ENCODE data around the gene TMTC2. TPM values are rescaled to one million over a fixed set of nuclear protein-coding genes. Genes with fewer than 3 reads are reported as not detected.

TMTC2 gene
- total and polyA plus RNA-seq, 10 of the 15 experiments (the other 5 are each of a cell fraction or from before 2014, with no cell fraction given): 0.14 to 9.7 (median 1.2) TPM

DNA sequence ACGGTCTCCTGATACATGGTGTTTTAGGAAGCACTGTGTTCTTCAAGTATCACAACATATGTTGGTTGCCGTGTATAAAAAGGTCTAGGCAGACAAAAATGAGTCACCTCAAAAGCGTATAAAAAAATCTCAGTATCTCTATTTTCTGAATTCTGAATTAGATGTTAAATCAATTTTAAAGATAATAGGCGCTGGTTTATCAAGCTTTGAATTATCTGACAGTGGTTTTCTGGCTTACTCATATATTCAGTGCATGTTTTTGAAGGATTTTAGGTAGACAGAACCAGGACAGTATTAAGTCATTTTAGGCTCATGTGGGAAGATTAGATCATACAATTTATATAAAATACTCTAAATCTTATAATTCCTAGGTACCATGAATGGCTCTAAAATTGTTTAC lies 110.8 kb downstream of the TMTC2 start (continued):
- TF ChIP-seq EZH2 (IDR thresholded peaks at IDR 0.05; ENCODE audit: borderline replicate concordance, control insufficient read depth, low read depth, low read length) (no peak), TAF1 (IDR thresholded peaks at IDR 0.05; ENCODE audit: borderline replicate concordance, low read depth, low read length) (no peak), TCF12 (IDR thresholded peaks at IDR 0.05; ENCODE audit: low read depth, low read length) (no peak), NRF1 (conservative IDR thresholded peaks at IDR 0.05; ENCODE audit: low read depth, low read length) (no peak), SMC3 (IDR thresholded peaks at IDR 0.05; ENCODE audit: borderline replicate concordance, low read length) (no peak), ZNF592 (IDR thresholded peaks at IDR 0.05) (no peak), CBX3 (IDR thresholded peaks at IDR 0.05; ENCODE audit: borderline replicate concordance, low read depth) (no peak), ZNF622 (IDR thresholded peaks at IDR 0.05) (no peak)
- TF ChIP-seq, protein P1, sequence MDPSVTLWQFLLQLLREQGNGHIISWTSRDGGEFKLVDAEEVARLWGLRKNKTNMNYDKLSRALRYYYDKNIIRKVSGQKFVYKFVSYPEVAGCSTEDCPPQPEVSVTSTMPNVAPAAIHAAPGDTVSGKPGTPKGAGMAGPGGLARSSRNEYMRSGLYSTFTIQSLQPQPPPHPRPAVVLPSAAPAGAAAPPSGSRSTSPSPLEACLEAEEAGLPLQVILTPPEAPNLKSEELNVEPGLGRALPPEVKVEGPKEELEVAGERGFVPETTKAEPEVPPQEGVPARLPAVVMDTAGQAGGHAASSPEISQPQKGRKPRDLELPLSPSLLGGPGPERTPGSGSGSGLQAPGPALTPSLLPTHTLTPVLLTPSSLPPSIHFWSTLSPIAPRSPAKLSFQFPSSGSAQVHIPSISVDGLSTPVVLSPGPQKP (IDR thresholded peaks at IDR 0.05; ENCODE audit: low read depth, low read length): no peak
- TF ChIP-seq, protein P2, sequence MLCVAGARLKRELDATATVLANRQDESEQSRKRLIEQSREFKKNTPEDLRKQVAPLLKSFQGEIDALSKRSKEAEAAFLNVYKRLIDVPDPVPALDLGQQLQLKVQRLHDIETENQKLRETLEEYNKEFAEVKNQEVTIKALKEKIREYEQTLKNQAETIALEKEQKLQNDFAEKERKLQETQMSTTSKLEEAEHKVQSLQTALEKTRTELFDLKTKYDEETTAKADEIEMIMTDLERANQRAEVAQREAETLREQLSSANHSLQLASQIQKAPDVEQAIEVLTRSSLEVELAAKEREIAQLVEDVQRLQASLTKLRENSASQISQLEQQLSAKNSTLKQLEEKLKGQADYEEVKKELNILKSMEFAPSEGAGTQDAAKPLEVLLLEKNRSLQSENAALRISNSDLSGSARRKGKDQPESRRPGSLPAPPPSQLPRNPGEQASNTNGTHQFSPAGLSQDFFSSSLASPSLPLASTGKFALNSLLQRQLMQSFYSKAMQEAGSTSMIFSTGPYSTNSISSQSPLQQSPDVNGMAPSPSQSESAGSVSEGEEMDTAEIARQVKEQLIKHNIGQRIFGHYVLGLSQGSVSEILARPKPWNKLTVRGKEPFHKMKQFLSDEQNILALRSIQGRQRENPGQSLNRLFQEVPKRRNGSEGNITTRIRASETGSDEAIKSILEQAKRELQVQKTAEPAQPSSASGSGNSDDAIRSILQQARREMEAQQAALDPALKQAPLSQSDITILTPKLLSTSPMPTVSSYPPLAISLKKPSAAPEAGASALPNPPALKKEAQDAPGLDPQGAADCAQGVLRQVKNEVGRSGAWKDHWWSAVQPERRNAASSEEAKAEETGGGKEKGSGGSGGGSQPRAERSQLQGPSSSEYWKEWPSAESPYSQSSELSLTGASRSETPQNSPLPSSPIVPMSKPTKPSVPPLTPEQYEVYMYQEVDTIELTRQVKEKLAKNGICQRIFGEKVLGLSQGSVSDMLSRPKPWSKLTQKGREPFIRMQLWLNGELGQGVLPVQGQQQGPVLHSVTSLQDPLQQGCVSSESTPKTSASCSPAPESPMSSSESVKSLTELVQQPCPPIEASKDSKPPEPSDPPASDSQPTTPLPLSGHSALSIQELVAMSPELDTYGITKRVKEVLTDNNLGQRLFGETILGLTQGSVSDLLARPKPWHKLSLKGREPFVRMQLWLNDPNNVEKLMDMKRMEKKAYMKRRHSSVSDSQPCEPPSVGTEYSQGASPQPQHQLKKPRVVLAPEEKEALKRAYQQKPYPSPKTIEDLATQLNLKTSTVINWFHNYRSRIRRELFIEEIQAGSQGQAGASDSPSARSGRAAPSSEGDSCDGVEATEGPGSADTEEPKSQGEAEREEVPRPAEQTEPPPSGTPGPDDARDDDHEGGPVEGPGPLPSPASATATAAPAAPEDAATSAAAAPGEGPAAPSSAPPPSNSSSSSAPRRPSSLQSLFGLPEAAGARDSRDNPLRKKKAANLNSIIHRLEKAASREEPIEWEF (IDR thresholded peaks at IDR 0.05; ENCODE audit: insufficient replicate concordance, low read depth, low read length): no peak

All from GM12878 (cell line).